T-helper 2 cell treated with Interferon-gamma antibody and Interleukin-4, amounts not matched to agents 5 μg/mL and 100 μg/mL, for 36 hours (primary cell): ENCODE data around the gene AGFG1.

Experiments
- DNase-seq: peaks from one replicate; pipeline ENCODE4 v3.0.0; 2021; ENCODE audit warnings: low spot score
- H3K27ac Mint-ChIP-seq: one replicate; pipeline ENCODE4 v1.8.0; 2021; ENCODE audit warnings: mild to moderate bottlenecking, mixed read lengths
- H3K27me3 Mint-ChIP-seq: one replicate; pipeline ENCODE4 v1.8.0; 2021; ENCODE audit warnings: low read depth, mixed read lengths
- H3K36me3 Mint-ChIP-seq: one replicate; pipeline ENCODE4 v1.8.0; 2021; ENCODE audit warnings: low read depth, mixed read lengths
- H3K4me1 Mint-ChIP-seq: one replicate; pipeline ENCODE4 v1.8.0; 2021; ENCODE audit warnings: low read depth, mixed read lengths
- H3K4me3 Mint-ChIP-seq: one replicate; pipeline ENCODE4 v1.8.0; 2022; ENCODE audit warnings: mild to moderate bottlenecking, moderate library complexity, mixed read lengths
- H3K9me3 Mint-ChIP-seq: one replicate; pipeline ENCODE4 v1.8.0; 2021; ENCODE audit warnings: mixed read lengths

Gene AGFG1

GRCh38 chr2:227602358-227602757, 130.4 kb downstream of the AGFG1 start:
- Mint-ChIP-seq H3K27me3 (peaks cover 3% of the 10 kb centered on the region), H3K4me1 (no peaks in the 10 kb centered on the region), H3K36me3 (no peaks in the 10 kb centered on the region), H3K9me3 (no peaks in the 10 kb centered on the region), H3K4me3 (no peak overlapping the region), H3K27ac (no peak overlapping the region)
- no peak for DNase-seq

GRCh38 chr2:227606476-227606875, 134.5 kb downstream of the AGFG1 start:
- Mint-ChIP-seq H3K4me3 (no peak overlapping the region), H3K27ac (no peak overlapping the region), H3K4me1 (peaks cover 3% of the 10 kb centered on the region), H3K36me3 (no peaks in the 10 kb centered on the region), H3K9me3 (no peaks in the 10 kb centered on the region), H3K27me3 (peaks cover 21% of the 10 kb centered on the region)
- DNase-seq, result no peak

- H3K27ac Mint-ChIP-seq, result no peak overlapping the region
- peaks cover 3% of the 10 kb centered on the region for H3K4me1 Mint-ChIP-seq
- no peaks in the 10 kb centered on the region for H3K36me3 Mint-ChIP-seq
- no peak overlapping the region for H3K4me3 Mint-ChIP-seq
- H3K27me3 Mint-ChIP-seq, result peaks cover 26% of the 10 kb centered on the region
- no peak for DNase-seq
- H3K9me3 Mint-ChIP-seq, result no peaks in the 10 kb centered on the region
Measured at GRCh38 chr2:227607941-227608340, 136.0 kb downstream of the AGFG1 start.

- H3K27me3 Mint-ChIP-seq, result peaks cover 26% of the 10 kb centered on the region
- H3K4me3 Mint-ChIP-seq, result no peak overlapping the region
- no peaks in the 10 kb centered on the region for H3K9me3 Mint-ChIP-seq
- peaks cover 3% of the 10 kb centered on the region for H3K4me1 Mint-ChIP-seq
- no peak overlapping the region for H3K27ac Mint-ChIP-seq
- no peaks in the 10 kb centered on the region for H3K36me3 Mint-ChIP-seq
- DNase-seq, result no peak
Measured at GRCh38 chr2:227608561-227609338, 136.8 kb downstream of the AGFG1 start.

GRCh38 chr2:227610123-227610522, 138.2 kb downstream of the AGFG1 start:
- H3K4me3 Mint-ChIP-seq, result no peak overlapping the region
- DNase-seq, result no peak
- no peak overlapping the region for H3K27ac Mint-ChIP-seq
- no peaks in the 10 kb centered on the region for H3K9me3 Mint-ChIP-seq
- no peaks in the 10 kb centered on the region for H3K36me3 Mint-ChIP-seq
- peaks cover 3% of the 10 kb centered on the region for H3K4me1 Mint-ChIP-seq
- H3K27me3 Mint-ChIP-seq, result peaks cover 26% of the 10 kb centered on the region
